D721Med (cell line): ENCODE results near the gene IL12RB2.

Experiments
- DNase-seq: peaks from one replicate; pipeline ENCODE4 v3.0.0; 2011; ENCODE audit warnings: low spot score; ENCODE audit not compliant: insufficient read length
- FAIRE-seq: peaks from 2 replicates; lab custom pipeline; 2011; peaks lifted over from hg19 to GRCh38; lab: Jason Lieb, UNC
- CTCF ChIP-seq: IDR thresholded peaks from 2 replicates; pipeline ENCODE4 v1.5.1; 2012; ENCODE audit warnings: mild to moderate bottlenecking, control low read depth; ENCODE audit not compliant: insufficient read depth; ENCODE audit errors: missing control alignments

Gene IL12RB2

GRCh38 chr1:67312615-67313014 lies 4.9 kb downstream of the IL12RB2 start:
- FAIRE-seq (no peak), DNase-seq (no peak)
- no peak for TF ChIP-seq CTCF

- FAIRE-seq (no peak), DNase-seq (no peak)
- TF ChIP-seq CTCF: no peak
Observed at GRCh38 chr1:67313934-67314671, 6.4 kb downstream of the IL12RB2 start.

GRCh38 chr1:67314696-67315095 lies 7.0 kb downstream of the IL12RB2 start:
- no peak for FAIRE-seq
- no peak for DNase-seq
- no peak for TF ChIP-seq CTCF

GRCh38 chr1:67316180-67316902 lies 8.7 kb downstream of the IL12RB2 start:
- FAIRE-seq (no peak), DNase-seq (no peak)
- no peak for TF ChIP-seq CTCF

- DNase-seq: no peak
- TF ChIP-seq CTCF: no peak
- no peak for FAIRE-seq
Observed at GRCh38 chr1:67316918-67317317, 9.2 kb downstream of the IL12RB2 start.

- FAIRE-seq: no peak
- DNase-seq: no peak
- TF ChIP-seq CTCF: no peak
Observed at GRCh38 chr1:67317803-67318202, 10.1 kb downstream of the IL12RB2 start.

- DNase-seq: no peak
- FAIRE-seq: no peak
- TF ChIP-seq CTCF: no peak
Observed at GRCh38 chr1:67322442-67322841, 14.8 kb downstream of the IL12RB2 start.
